ENCODE data around the gene SLC22A16. TPM values are rescaled to one million over a fixed set of nuclear protein-coding genes. Genes with fewer than 3 reads are reported as not detected.

Gene SLC22A16
- total and polyA plus RNA-seq, 2 of the 8 experiments (the other 6 are each of a cell fraction or from before 2014, with no cell fraction given) = not detected

- DNase-seq (ENCODE audit: low read depth in 1 of 2, low spot score in 2 of 2) (no peak), FAIRE-seq (no peak)
- Histone ChIP-seq H3K79me1 (ENCODE audit: low read depth, low read length) (no peaks in the 10 kb centered on the region), H3K4ac (replicated peaks; ENCODE audit: insufficient read length, low read depth, low read length) (no peak overlapping the region), H4K91ac (replicated peaks; ENCODE audit: insufficient read length, low read length) (no peak overlapping the region), H4K8ac (ENCODE audit: extremely low read depth, insufficient read depth, low read length) (no peak overlapping the region), H3K4me3 (ENCODE audit: extremely low read depth in 1 of 4, insufficient read depth in 2 of 4, low read depth in 3 of 4, low read length in 4 of 4) (no peak overlapping the region), H3K18ac (ENCODE audit: extremely low read depth, low read length) (no peak overlapping the region), H4K5ac (ENCODE audit: insufficient read length, low read depth, low read length) (no peak overlapping the region), H2BK15ac (ENCODE audit: low read length) (no peak overlapping the region), H2BK20ac (ENCODE audit: low read length) (no peak overlapping the region), H3K27ac (ENCODE audit: low read depth, low read length) (no peak overlapping the region), H3K9me3 (ENCODE audit: insufficient read depth in 2 of 2, low read depth in 1 of 2, low read length in 1 of 2) (no peaks in the 10 kb centered on the region), H3K23ac (ENCODE audit: insufficient read length) (no peak overlapping the region), H3K4me2 (ENCODE audit: insufficient read depth in 1 of 2, low read depth in 2 of 2, low read length in 2 of 2) (no peak overlapping the region), H3K27me3 (replicated peaks in 1 of 4; ENCODE audit: control insufficient read depth in 3 of 4, extremely low read depth in 1 of 4, insufficient read depth in 3 of 4, low read length in 3 of 4) (no peaks in the 10 kb centered on the region), H2BK120ac (replicated peaks; ENCODE audit: low read depth, low read length) (no peak overlapping the region), H3K23me2 (ENCODE audit: low read depth, low read length) (no peaks in the 10 kb centered on the region), H4K20me1 (replicated peaks in 1 of 2; ENCODE audit: control insufficient read depth in 1 of 2, insufficient read depth in 2 of 2, low read length in 2 of 2) (no peaks in the 10 kb centered on the region), H2AK5ac (ENCODE audit: low read depth, low read length) (no peak overlapping the region), H3K36me3 (ENCODE audit: control insufficient read depth in 2 of 4, insufficient read depth in 4 of 4, low read length in 3 of 4) (no peaks in the 10 kb centered on the region), H3K9ac (replicated peaks in 1 of 4; ENCODE audit: extremely low read depth in 1 of 4, low read depth in 3 of 4, low read length in 3 of 4) (no peak overlapping the region), H3K56ac (replicated peaks; ENCODE audit: insufficient read length, low read depth, low read length) (no peak overlapping the region), H2AFZ (ENCODE audit: low read length) (no peak overlapping the region), H2BK12ac (ENCODE audit: low read depth, low read length) (no peak overlapping the region), H2BK5ac (ENCODE audit: low read depth, low read length) (no peak overlapping the region), H3K14ac (ENCODE audit: insufficient read length) (no peak overlapping the region), H3K4me1 (replicated peaks in 1 of 4; ENCODE audit: control insufficient read depth in 3 of 4, insufficient read depth in 4 of 4, low read length in 3 of 4) (peaks cover 0 to 2% (median 0%) of the 10 kb centered on the region in 4 experiments; a peak in 1 of 7 replicates), H3K79me2 (ENCODE audit: control insufficient read depth in 1 of 2, insufficient read depth in 2 of 2, low read length in 2 of 2) (no peaks in the 10 kb centered on the region)
- CTCF ChIA-PET (ENCODE audit: partially characterized antibody) = interaction anchor here (0.6 to 6.9 kb wide), 3 partner anchors 282 to 692 kb away, joined by 3 to 74 read pairs (median 3); no protein-coding TSS in a partner anchor
- 84% methylated on average over 2 of the region's 2 CpGs; no CpG with 5 or more reads in 1 of the 2 experiments for WGBS, 2 experiments (ENCODE audit: extremely low coverage in 1 of 2, insufficient coverage in 1 of 2, insufficient read length in 1 of 2, insufficient replicate concordance in 2 of 2, low coverage in 1 of 2, low lambda C conversion rate in 2 of 2, missing lambda C conversion rate in 1 of 2)
- no peak for TF ChIP-seq KDM4A (IDR thresholded peaks at IDR 0.05; ENCODE audit: low read depth, low read length, severe bottlenecking)
- TF ChIP-seq SRF (IDR thresholded peaks at IDR 0.05; ENCODE audit: low read depth, low read length) = no peak
- no peak for TF ChIP-seq TAF7 (optimal IDR thresholded peaks at IDR 0.05; ENCODE audit: borderline replicate concordance, low read depth, low read length)
- no peak for TF ChIP-seq RNF2 (IDR thresholded peaks at IDR 0.05; ENCODE audit: borderline replicate concordance, low read depth, low read length, missing control alignments, poor library complexity, severe bottlenecking)
- no peak for TF ChIP-seq SIRT6 (IDR thresholded peaks at IDR 0.05; ENCODE audit: low read length)
- TF ChIP-seq CHD2 (IDR thresholded peaks at IDR 0.05; ENCODE audit: low read length) = no peak
- no peak for TF ChIP-seq MAX (IDR thresholded peaks at IDR 0.05)
- TF ChIP-seq SP4 (IDR thresholded peaks at IDR 0.05; ENCODE audit: low read length) = no peak
- no peak for TF ChIP-seq TEAD4 (IDR thresholded peaks at IDR 0.05; ENCODE audit: low read depth, low read length)
- TF ChIP-seq TBP (IDR thresholded peaks at IDR 0.05; ENCODE audit: low read depth, low read length) = no peak
- no peak for TF ChIP-seq EZH2 (IDR thresholded peaks at IDR 0.05; ENCODE audit: low read depth, low read length, severe bottlenecking)
- TF ChIP-seq SAP30 (IDR thresholded peaks at IDR 0.05; ENCODE audit: insufficient read depth, insufficient replicate concordance, low read length) = no peak
- TF ChIP-seq POLR2A (IDR thresholded peaks at IDR 0.05; ENCODE audit: control extremely low read depth in 1 of 2, low read depth in 2 of 2, low read length in 2 of 2) = no peak
- no peak for TF ChIP-seq HDAC6 (IDR thresholded peaks at IDR 0.05; ENCODE audit: low read depth, low read length)
- no peak for TF ChIP-seq RAD21 (IDR thresholded peaks at IDR 0.05 in 1 of 2, conservative IDR thresholded peaks at IDR 0.05 in 1 of 2; ENCODE audit: low read depth in 2 of 2, low read length in 2 of 2)
- POLR2A ChIA-PET (ENCODE audit: partially characterized antibody) = no interaction called here
Observed at GRCh38 chr6:110387986-110388385, 88.4 kb downstream of the SLC22A16 start.
